Glutamatergic neuron (in vitro differentiated cells): ENCODE measurements around the gene MIAT. TPM values are rescaled to one million over a fixed set of nuclear protein-coding genes. Genes with fewer than 3 reads are reported as not detected.

Experiments used
- DNase-seq: peaks from one replicate; pipeline ENCODE4 v3.0.0; 2022
- H3K27ac Mint-ChIP-seq: one replicate; pipeline ENCODE4 v1.8.0; 2020; ENCODE audit warnings: mild to moderate bottlenecking, mixed read lengths, inconsistent platforms; ENCODE audit not compliant: unreplicated experiment
- H3K27me3 Mint-ChIP-seq: one replicate; pipeline ENCODE4 v1.8.0; 2020; ENCODE audit warnings: mild to moderate bottlenecking, moderate library complexity, mixed read lengths, inconsistent platforms; ENCODE audit not compliant: unreplicated experiment
- H3K36me3 Mint-ChIP-seq: one replicate; pipeline ENCODE4 v1.8.0; 2020; ENCODE audit warnings: mild to moderate bottlenecking, mixed read lengths, inconsistent platforms; ENCODE audit not compliant: unreplicated experiment
- H3K4me1 Mint-ChIP-seq: one replicate; pipeline ENCODE4 v1.8.0; 2020; ENCODE audit warnings: mild to moderate bottlenecking, low read depth, mixed read lengths, inconsistent platforms; ENCODE audit not compliant: unreplicated experiment
- H3K4me3 Mint-ChIP-seq: one replicate; pipeline ENCODE4 v1.8.0; 2020; ENCODE audit warnings: mild to moderate bottlenecking, mixed read lengths, inconsistent platforms; ENCODE audit not compliant: unreplicated experiment
- H3K9me3 Mint-ChIP-seq: one replicate; pipeline ENCODE4 v1.8.0; 2020; ENCODE audit warnings: mild to moderate bottlenecking, moderate library complexity, mixed read lengths, inconsistent platforms; ENCODE audit not compliant: unreplicated experiment
- total RNA-seq: library from RNA; stranded (reverse); fragmentation: NEBNext Ultra II Directional; extraction: Animal tissue kit (Norgen Biotek cat#: 25700); gene quantifications from one replicate; pipeline ENCODE4 v1.2.1, GENCODE V29; 2021; ENCODE audit not compliant: unreplicated experiment
- TF ChIP-seq, protein P1 (sequence below): fragments of 200-600 bp; sonication (generic); IDR thresholded peaks from one replicate; pipeline ENCODE4 v1.5.0; 2021; ENCODE audit not compliant: partially characterized antibody, unreplicated experiment

MIAT gene
- total RNA-seq, 1 donor from 2014 or later: 1,100 TPM

DNA sequence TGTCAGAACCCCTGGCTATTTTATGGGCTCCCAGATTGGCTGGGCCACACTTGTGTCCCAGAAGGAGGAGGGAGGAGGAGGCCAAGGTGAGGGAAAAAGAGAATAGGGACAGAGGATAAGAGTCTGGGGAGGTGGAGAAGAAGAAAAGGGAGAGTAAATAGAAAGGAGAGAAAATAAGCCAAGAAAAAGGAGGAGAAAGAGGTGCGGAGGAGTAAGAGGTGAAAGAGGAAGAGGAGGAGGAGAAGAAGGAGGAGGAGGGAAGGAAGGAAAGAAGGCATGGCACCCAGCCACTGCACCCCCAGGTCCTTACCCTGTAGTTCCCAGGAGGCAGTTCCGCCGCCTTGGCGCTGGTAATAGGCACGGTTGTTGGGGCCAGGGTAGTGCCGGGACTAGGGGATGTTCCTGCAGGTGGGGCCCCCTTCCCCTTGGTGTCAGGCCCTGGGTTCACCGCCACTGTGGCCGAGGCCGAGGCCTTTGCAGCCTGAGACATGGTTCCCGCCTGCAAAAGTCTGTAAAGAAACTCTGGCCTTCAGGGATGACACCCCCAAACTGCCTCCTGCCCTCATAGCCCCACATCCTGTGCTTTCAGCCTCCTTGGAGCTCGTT, 41.5 kb upstream of the MIAT start:
- Mint-ChIP-seq H3K9me3 (peaks cover 2% of the 10 kb centered on the region), H3K36me3 (no peaks in the 10 kb centered on the region), H3K4me1 (peaks cover 10% of the 10 kb centered on the region), H3K4me3 (no peak overlapping the region), H3K27ac (no peak overlapping the region), H3K27me3 (peaks cover 8% of the 10 kb centered on the region)
- DNase-seq: no peak
- TF ChIP-seq, protein P1, sequence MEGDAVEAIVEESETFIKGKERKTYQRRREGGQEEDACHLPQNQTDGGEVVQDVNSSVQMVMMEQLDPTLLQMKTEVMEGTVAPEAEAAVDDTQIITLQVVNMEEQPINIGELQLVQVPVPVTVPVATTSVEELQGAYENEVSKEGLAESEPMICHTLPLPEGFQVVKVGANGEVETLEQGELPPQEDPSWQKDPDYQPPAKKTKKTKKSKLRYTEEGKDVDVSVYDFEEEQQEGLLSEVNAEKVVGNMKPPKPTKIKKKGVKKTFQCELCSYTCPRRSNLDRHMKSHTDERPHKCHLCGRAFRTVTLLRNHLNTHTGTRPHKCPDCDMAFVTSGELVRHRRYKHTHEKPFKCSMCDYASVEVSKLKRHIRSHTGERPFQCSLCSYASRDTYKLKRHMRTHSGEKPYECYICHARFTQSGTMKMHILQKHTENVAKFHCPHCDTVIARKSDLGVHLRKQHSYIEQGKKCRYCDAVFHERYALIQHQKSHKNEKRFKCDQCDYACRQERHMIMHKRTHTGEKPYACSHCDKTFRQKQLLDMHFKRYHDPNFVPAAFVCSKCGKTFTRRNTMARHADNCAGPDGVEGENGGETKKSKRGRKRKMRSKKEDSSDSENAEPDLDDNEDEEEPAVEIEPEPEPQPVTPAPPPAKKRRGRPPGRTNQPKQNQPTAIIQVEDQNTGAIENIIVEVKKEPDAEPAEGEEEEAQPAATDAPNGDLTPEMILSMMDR: no peak

DNA sequence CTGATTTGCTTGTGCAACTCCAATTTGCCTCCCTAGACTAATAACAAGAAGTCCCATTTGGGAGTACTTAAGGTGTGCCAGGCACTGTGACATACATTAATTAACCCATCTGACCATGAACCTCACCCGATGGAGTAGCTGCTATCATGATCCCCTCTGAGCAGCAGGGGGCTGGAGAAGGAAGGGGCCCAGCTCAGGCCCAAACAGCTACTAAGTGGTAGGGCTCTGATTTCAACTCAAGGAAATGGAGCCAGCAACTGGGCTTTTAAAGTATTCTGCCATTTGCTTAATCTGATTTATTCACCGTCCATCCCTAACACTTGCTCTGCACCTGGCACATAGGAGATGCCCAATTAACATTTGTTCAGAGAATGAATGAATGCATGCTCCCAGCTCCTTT, 40.7 kb upstream of the MIAT start:
- Mint-ChIP-seq H3K27me3 (peaks cover 8% of the 10 kb centered on the region), H3K27ac (no peak overlapping the region), H3K4me1 (peaks cover 10% of the 10 kb centered on the region), H3K4me3 (no peak overlapping the region), H3K9me3 (peaks cover 2% of the 10 kb centered on the region), H3K36me3 (no peaks in the 10 kb centered on the region)
- TF ChIP-seq, protein P1: no peak
- no peak for DNase-seq

DNA sequence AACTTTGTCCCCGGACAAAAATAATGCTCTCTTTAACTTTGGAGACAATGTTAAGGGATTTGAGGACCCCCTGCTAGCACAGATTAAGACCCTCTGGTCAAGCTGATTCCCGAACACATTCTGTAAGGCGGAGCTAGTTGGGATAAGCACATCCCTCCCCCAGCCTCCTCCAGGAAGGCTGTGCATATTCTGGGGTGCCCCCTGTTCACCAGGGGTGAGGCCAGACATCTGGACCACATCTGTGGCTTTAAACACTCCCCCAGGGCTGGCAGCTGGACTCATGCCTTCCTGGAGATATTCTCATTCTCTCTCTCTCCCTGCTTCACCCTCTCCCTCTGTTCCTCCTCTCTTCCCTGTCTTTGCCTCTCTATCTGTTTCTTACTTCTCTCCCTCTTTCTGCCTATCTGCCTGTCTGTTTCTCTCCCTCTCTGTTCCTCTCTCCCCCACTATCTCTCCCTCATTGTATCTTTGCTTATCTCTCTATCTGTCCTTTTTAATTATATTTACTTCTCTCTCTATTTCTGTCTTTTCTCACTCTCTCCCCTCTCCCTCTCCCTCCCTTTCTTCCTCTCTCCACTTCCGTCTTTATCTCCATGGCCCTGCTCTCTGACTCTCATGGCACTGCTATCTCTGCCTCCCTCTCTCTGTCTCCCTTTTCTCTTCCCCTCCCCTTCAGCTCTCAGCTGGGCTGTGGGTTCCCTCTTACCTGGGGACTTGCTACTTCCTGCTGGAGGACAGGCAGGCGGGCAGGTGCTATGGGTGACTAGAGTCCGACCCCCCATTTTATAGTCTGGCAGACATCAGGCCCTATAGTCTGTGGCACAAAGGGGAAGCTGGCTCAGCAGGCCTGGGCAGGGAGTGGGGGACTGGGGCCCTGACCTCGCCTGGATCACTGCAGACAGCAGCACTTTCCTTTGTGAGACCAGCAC, 39.9 kb upstream of the MIAT start, which contains the start of gene CRYBB1:
Gene CRYBB1, minus strand, starts transcription at position 757 of the 929 bp plus-strand sequence. CDS start 1,708 bp downstream, outside the sequence.
- TF ChIP-seq, protein P1: no peak
- H3K4me1 Mint-ChIP-seq: peaks cover 10% of the 10 kb centered on the region
- peaks cover 2% of the 10 kb centered on the region for H3K9me3 Mint-ChIP-seq
- H3K27ac Mint-ChIP-seq: no peak within 1 kb of the TSS
- no peak for DNase-seq
- H3K36me3 Mint-ChIP-seq: no peaks in the 10 kb centered on the region
- H3K4me3 Mint-ChIP-seq: no peak within 1 kb of the TSS
- peaks cover 8% of the 10 kb centered on the region for H3K27me3 Mint-ChIP-seq

DNA sequence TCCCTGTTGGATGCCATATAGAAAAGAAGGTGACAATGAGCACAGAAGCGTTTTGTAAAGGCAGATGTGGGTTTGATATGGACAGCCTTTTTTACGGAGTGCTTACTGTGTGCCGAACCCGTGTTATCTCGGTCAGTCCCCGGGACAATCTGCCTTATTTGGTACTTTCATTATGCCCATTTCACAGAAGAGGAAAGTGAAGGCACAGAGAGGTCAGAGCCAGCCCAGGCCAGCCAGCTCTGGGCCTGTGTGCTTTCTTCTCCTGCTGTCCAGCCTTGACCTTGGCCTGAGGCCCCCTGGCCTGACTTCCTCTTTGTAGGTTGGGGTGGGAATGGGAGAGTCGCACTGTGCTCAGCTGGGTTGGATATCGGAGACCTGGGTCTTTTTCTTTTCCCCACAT, 38.9 kb upstream of the MIAT start:
- Mint-ChIP-seq H3K9me3 (peaks cover 2% of the 10 kb centered on the region), H3K27me3 (peaks cover 8% of the 10 kb centered on the region), H3K4me1 (peaks cover 9% of the 10 kb centered on the region), H3K36me3 (no peaks in the 10 kb centered on the region), H3K27ac (no peak overlapping the region), H3K4me3 (no peak overlapping the region)
- DNase-seq: no peak
- TF ChIP-seq, protein P1: no peak

DNA sequence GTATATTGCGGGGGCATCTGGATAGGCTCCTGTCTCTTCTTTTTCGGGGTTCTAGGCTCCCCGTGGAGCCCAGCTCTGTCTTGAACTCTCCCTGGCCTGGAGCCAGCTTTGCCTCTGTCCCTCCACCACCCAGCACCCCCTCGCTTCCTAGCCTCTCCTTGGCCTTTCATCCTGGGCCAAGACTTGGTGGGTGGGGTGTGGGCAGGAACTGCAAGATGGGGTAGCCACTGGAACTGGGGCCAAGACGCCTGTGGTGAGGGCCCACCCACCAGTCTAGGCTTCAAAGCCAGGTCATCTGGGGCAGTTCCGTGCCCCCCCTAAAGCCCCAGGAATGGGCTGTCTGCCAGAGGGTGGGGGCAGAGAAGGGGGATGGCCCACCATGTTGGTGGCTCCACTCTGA, 37.9 kb upstream of the MIAT start:
- Mint-ChIP-seq H3K27me3 (peaks cover 3% of the 10 kb centered on the region), H3K9me3 (peaks cover 2% of the 10 kb centered on the region), H3K27ac (no peak overlapping the region), H3K4me1 (peaks cover 4% of the 10 kb centered on the region), H3K36me3 (no peaks in the 10 kb centered on the region), H3K4me3 (no peak overlapping the region)
- DNase-seq: no peak
- TF ChIP-seq, protein P1: no peak
